Fibroblast of mammary gland (primary cell): Measurements from ENCODE around the gene CPM.
"Not testable (repeated sequence)": the region's sequence is repeated elsewhere in the genome, so short reads cannot be mapped to it uniquely, and the experiment has no call there.

Experiments
- DNase-seq: peaks from one replicate; pipeline ENCODE4 v3.0.0-alpha.2; 2010; ENCODE audit warnings: low read depth
- H3K4me3 ChIP-seq: 2 replicates; pipeline ENCODE4 v1.5.1; 2011; ENCODE audit warnings: low read depth, mild to moderate bottlenecking, low read length, moderate library complexity; ENCODE audit not compliant: control insufficient read depth
- TF ChIP-seq, protein P1 (sequence below): conservative IDR thresholded peaks from 2 replicates; pipeline ENCODE4 v1.5.1; 2011; ENCODE audit warnings: low read depth, low read length, inconsistent platforms; ENCODE audit not compliant: control insufficient read depth, insufficient read depth

CPM gene

GRCh38 chr12:68846811-68847210 is 86.2 kb downstream of the CPM start:
- TF ChIP-seq, protein P1, sequence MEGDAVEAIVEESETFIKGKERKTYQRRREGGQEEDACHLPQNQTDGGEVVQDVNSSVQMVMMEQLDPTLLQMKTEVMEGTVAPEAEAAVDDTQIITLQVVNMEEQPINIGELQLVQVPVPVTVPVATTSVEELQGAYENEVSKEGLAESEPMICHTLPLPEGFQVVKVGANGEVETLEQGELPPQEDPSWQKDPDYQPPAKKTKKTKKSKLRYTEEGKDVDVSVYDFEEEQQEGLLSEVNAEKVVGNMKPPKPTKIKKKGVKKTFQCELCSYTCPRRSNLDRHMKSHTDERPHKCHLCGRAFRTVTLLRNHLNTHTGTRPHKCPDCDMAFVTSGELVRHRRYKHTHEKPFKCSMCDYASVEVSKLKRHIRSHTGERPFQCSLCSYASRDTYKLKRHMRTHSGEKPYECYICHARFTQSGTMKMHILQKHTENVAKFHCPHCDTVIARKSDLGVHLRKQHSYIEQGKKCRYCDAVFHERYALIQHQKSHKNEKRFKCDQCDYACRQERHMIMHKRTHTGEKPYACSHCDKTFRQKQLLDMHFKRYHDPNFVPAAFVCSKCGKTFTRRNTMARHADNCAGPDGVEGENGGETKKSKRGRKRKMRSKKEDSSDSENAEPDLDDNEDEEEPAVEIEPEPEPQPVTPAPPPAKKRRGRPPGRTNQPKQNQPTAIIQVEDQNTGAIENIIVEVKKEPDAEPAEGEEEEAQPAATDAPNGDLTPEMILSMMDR = no peak
- no peak overlapping the region for H3K4me3 ChIP-seq
- no peak for DNase-seq

DNA sequence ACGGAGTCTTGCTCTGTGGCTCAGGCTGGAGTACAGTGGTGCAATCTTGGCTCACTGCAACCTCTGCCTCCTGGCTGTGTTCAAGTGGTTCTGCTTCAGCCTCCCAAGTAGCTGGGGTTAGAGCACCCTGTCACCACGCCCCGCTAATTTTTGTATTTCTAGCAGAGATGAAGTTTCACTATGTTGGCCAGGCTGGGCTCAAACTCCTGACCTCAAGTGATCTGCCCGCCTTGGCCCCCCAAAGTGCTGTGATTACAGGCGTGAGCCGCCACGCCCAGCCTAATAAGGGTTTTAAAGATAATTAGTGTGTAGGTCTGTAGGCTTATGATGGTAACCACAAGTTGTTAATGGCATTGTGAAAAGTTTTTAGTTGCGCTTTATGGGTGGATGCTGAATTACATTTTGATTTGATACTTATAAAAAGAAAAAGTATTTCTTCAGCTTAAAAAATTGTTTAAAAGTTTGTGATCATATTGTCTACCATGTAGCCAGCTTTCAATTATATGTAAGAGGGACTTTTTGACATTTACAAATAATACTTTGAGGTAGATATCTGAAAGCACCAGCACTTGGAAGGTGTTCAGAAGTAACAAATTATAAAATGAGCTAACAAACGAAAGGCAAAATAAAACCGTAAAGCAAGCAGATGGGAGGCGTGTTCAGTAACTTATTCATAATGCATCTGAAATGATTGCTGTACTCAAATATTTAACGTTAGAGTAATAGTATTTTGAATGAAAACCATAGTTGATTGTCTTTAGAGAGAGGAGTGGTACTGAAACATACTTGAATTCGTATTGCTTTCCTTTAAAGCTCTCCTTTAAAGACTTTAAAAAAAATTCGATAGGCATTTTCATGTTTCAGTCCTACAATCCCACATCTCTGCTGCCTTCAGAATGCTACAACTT is 87.9 kb downstream of the CPM start:
- no peak overlapping the region for H3K4me3 ChIP-seq
- DNase-seq = no peak
- TF ChIP-seq, protein P1 = no peak

- TF ChIP-seq, protein P1 = no peak
- no peak overlapping the region for H3K4me3 ChIP-seq
- no peak for DNase-seq
Measured at GRCh38 chr12:68844318-68844745, 88.6 kb downstream of the CPM start.

- TF ChIP-seq, protein P1 = no peak
- no peak for DNase-seq
- no peak overlapping the region for H3K4me3 ChIP-seq
Measured at GRCh38 chr12:68842784-68843567, 90.0 kb downstream of the CPM start.

DNA sequence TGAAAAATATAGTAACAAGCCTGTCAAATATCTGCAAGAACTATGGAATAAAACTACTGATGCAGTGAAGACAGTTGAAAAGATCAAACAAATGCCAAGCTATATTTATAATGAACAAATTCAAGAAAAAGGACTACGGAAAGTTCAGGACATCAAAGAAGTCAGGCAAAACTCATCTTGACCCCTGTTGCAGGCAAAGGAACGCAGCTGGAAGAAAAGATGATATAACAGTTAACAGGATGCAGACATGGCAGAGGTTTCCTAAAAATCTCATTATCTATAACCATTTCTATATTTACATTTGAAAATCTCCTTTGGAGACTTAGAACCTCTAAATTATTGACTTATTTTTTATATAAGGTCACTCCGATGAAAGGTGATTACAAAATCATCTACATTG is 90.8 kb downstream of the CPM start:
- H3K4me3 ChIP-seq = no peak overlapping the region
- TF ChIP-seq, protein P1 = no peak
- no peak for DNase-seq

- no peak overlapping the region for H3K4me3 ChIP-seq
- TF ChIP-seq, protein P1 = no peak
- DNase-seq = no peak
Measured at GRCh38 chr12:68841717-68842116, 91.3 kb downstream of the CPM start.

DNA sequence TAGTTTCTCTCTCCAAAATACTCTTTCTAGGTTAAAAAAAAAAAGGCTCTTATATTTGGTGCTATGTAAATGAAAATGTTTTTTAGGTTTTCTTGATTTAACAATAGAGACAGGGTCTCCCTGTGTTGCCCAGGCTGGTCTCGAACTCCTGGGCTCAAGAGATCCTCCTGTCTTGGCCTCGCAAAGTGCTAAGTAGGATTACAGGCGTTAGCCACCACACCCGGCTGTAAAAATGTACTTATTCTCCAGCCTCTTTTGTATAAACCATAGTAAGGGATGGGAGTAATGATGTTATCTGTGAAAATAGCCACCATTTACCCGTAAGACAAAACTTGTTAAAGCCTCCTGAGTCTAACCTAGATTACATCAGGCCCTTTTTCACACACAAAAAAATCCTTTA is 91.8 kb downstream of the CPM start:
- not testable (repeated sequence) for DNase-seq, H3K4me3 ChIP-seq
